HUES64 (cell line): ENCODE measurements around the gene JAM2.

Experiments
- H3K27ac ChIP-seq: 2 replicates; pipeline ENCODE4 v1.7.0; 2013; ENCODE audit warnings: low read depth, low read length, inconsistent platforms
- H3K27me3 ChIP-seq: 2 replicates; pipeline ENCODE4 v1.6.1; 2013; ENCODE audit warnings: mild to moderate bottlenecking, low read length; ENCODE audit not compliant: insufficient read depth
- H3K36me3 ChIP-seq: 2 replicates; pipeline ENCODE4 v1.6.1; 2013; ENCODE audit warnings: mild to moderate bottlenecking, low read length; ENCODE audit not compliant: insufficient read depth
- H3K4me1 ChIP-seq: 2 replicates; pipeline ENCODE4 v1.6.1; 2013; ENCODE audit warnings: mild to moderate bottlenecking, low read length, moderate library complexity; ENCODE audit not compliant: insufficient read depth
- H3K4me3 ChIP-seq: 2 replicates; pipeline ENCODE4 v1.5.1; 2013; ENCODE audit warnings: mild to moderate bottlenecking, low read length, moderate library complexity
- H3K9ac ChIP-seq: 2 replicates; pipeline ENCODE4 v1.6.1; 2013; ENCODE audit warnings: mild to moderate bottlenecking, low read depth, low read length
- H3K9me3 ChIP-seq: 2 replicates; pipeline ENCODE4 v1.6.1; 2013; ENCODE audit warnings: low read depth, low read length; ENCODE audit not compliant: insufficient read depth
- WGBS: fragments of 150-250, 120-280 bp; methylation state at CpG from one replicate; pipeline ENCODE4 v1.1.7; 2013; ENCODE audit warnings: missing lambda C conversion rate; 5-methylcytosine and 5-hydroxymethylcytosine counted together

The JAM2 gene

DNA sequence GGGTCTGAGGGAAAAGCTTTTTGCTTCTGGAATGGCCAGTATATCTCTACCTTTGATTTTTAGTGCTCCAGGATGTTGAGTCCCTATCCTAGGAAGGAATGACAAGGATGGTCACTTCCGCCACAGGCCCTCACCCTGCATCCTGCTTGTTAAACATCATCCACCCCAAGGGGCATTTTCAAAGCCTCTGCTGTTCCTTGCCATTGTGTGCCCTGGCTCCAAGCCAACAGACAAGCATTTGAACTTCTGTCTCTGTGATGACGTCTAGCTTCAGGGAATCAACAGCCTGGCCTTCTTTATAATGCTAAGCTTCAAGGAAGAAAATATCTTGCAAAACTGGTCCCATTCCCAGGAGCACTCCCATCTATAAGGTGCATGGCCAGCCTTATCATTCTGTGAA lies 12.3 kb upstream of the JAM2 start:
- Histone ChIP-seq H3K4me1 (no peaks in the 10 kb centered on the region), H3K36me3 (no peaks in the 10 kb centered on the region), H3K27ac (no peak overlapping the region), H3K27me3 (no peaks in the 10 kb centered on the region), H3K9me3 (no peaks in the 10 kb centered on the region), H3K9ac (no peak overlapping the region), H3K4me3 (no peak overlapping the region)
- 81% methylated on average over 2 of the region's 2 CpGs for WGBS

DNA sequence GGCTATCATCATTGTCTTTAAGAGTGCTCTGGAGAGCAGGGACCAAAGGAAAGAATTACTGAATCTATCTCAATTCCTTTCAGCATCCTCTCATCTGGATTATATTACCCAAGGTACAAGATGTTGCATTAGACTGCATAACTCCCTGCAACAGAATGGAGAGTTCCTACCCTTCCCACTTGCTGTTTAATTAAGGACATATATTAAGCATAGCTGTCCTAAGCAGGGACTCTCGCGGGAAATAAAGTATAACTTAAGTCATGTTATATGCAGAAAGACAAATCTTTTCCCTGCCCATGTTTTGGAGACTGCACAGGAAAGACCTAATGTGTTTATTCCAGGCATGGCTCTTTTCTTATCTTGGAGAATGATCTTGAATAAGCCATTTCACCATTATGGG lies 6.8 kb upstream of the JAM2 start:
- no peak overlapping the region for H3K4me3 ChIP-seq
- H3K36me3 ChIP-seq: no peaks in the 10 kb centered on the region
- no peak overlapping the region for H3K27ac ChIP-seq
- no peaks in the 10 kb centered on the region for H3K9me3 ChIP-seq
- H3K4me1 ChIP-seq: no peaks in the 10 kb centered on the region
- no peak overlapping the region for H3K9ac ChIP-seq
- 100% methylated on average over 2 of the region's 2 CpGs for WGBS
- no peaks in the 10 kb centered on the region for H3K27me3 ChIP-seq

DNA sequence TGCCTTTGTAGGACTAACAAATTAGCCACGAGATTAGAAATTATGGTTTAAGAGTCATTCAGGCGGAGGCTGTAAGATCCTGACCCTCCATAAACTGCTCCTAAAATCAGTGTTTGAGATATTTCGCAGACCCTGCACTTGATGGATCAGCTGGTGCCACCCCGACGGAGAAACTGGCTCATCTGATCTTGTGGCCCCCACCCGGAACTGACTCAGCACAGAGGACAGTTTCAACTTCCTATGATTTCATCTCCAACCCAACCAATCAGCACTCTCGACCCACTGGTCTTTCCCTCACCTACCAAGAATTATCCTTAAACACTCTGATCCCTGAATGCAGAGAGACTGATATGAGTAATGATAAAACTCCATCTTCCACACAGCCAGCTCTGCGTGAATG lies 3.7 kb upstream of the JAM2 start:
- Histone ChIP-seq H3K9me3 (no peaks in the 10 kb centered on the region), H3K4me3 (no peak overlapping the region), H3K4me1 (peaks cover 8% of the 10 kb centered on the region; the same call in 1 of the 2 replicates), H3K36me3 (no peaks in the 10 kb centered on the region), H3K27me3 (peaks cover 21% of the 10 kb centered on the region), H3K27ac (no peak overlapping the region), H3K9ac (no peak overlapping the region)
- WGBS: 82% methylated on average over 8 of the region's 8 CpGs

DNA sequence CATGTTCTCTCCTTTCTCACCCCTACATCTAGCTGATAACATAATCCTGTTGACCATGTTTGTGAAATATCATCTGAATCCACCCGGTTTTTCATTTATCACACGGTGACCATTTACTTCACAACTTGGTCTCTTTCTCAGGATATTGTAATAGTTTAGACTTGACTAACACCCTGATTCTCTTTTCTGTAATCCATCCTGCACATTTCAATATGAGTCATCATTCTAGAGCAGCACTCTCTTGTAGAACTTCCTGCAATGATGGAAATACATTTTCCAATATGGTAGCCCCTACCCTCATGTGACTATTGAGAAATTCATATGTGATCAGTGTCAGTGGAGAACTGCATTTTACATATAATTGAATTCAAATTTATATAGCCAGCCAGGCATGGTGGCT lies 2.3 kb upstream of the JAM2 start:
- H3K27me3 ChIP-seq: peaks cover 36% of the 10 kb centered on the region
- H3K36me3 ChIP-seq: no peaks in the 10 kb centered on the region
- no peaks in the 10 kb centered on the region for H3K9me3 ChIP-seq
- no peak overlapping the region for H3K4me3 ChIP-seq
- no peak overlapping the region for H3K9ac ChIP-seq
- H3K27ac ChIP-seq: no peak overlapping the region
- H3K4me1 ChIP-seq: peaks cover 8% of the 10 kb centered on the region; the same call in 1 of the 2 replicates
- WGBS: 88% methylated on average over 2 of the region's 2 CpGs

DNA sequence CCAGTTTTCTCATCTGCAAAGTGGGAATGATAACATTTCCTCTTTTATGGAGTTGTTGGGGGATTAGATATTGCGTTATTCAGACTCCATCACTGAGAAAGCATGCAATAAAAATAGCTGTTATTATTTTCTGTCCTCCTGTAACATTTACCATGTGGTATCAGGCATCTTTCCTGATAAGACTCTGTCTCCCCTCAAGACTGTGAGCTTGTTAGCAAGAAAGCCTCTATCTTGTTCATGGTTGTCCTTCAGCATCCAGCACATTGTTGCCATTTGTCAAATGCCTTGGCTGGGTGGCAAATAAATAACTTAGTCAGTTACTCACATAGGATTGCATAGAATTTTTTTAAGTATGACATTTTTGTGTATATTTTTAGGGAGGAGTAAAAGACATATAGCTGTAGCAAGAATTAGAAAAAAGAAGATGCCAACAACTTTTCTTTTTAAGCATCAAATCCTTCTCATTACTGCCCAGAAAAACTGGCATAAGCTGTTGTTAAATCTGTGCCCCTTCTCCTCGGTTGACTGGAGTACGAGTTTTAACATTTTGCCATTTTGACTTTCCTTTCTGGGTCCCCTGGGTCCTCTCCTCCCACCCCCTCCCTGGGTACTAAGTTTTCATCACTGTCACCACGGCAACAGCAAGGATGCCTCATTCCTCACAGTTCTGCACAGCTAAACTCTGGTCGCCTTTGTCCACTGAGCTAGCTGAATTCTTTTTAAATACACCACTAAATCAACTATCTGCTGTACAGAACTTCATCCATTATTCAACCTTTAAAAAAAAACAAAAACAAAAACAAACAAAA lies 1.0 kb upstream of the JAM2 start:
- no peak overlapping the region for H3K27ac ChIP-seq
- H3K4me3 ChIP-seq: peak overlapping the region; percentile 72
- no peak overlapping the region for H3K9ac ChIP-seq
- no peaks in the 10 kb centered on the region for H3K9me3 ChIP-seq
- peaks cover 8% of the 10 kb centered on the region; the same call in 1 of the 2 replicates for H3K4me1 ChIP-seq
- 56% methylated on average over 4 of the region's 5 CpGs for WGBS
- H3K27me3 ChIP-seq: peaks cover 36% of the 10 kb centered on the region
- H3K36me3 ChIP-seq: no peaks in the 10 kb centered on the region

DNA sequence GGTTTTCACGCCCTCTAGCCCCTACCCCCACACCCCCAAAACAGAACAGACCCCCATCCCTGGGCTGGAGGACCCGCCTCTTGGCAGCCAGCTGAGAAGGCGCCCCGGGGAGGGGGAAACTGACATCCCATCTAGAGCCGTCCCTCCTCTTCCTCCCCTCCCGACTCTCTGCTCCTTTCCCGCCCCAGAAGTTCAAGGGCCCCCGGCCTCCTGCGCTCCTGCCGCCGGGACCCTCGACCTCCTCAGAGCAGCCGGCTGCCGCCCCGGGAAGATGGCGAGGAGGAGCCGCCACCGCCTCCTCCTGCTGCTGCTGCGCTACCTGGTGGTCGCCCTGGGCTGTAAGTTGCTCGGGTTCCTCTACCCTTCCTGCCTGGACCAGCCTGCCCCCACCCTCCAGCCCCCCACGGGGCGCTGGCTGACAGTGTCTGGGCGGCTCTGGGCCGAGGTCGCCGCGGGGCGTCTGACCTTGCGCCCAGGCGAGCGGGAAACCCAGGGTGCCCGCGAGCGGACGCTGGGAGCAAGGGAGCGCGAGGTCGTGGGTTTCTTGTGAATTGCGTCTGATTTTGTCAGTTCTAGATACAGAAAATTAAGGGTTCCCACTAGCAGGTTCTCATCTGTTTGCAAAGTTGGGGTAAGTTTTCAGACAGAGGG lies 618 bp downstream of the JAM2 start:
- H3K9ac ChIP-seq: peak overlapping the region; percentile 59
- under 1% methylated on average over 40 of the region's 40 CpGs for WGBS
- H3K4me3 ChIP-seq: peak overlapping the region; percentile 72
- H3K27ac ChIP-seq: no peak overlapping the region
- peaks cover 36% of the 10 kb centered on the region for H3K27me3 ChIP-seq
- no peaks in the 10 kb centered on the region for H3K9me3 ChIP-seq
- H3K4me1 ChIP-seq: peaks cover 8% of the 10 kb centered on the region; the same call in 1 of the 2 replicates
- H3K36me3 ChIP-seq: no peaks in the 10 kb centered on the region

DNA sequence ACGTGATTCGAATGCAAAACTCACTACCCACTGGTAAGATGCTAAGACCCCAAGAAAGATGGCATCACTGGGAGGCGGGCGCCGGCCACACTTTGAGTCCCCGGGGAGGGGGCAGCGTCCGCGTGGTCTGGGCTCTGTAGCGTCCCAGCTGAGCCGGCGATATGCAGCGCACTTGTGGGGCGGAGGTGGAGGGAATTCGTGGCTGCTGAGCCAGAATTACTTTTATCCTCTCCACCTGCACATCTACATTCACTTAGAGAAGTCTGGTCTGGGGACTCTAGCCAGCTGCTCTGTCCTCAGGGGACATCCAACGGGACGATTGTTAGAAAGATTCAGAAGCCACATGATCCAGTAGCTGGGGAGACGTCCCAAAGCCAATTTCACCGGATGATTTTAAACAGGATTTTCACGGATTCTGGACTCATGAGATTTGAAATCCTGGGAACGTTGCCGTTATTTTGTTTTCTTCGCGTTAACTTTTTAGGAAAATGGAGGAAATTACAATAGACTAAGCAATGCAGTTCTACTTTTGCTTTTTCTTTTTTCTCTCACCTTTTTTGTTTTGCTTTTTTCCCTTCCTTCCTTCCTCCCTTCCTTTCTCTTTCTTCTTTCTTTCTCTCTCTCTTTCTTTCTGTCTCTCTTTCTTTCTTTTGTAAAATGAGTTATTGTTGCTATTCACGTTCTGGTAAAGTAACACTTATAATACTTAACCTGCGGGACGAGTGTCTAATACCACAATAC lies 1.3 kb downstream of the JAM2 start:
- WGBS: 6% methylated on average over 24 of the region's 27 CpGs
- no peaks in the 10 kb centered on the region for H3K36me3 ChIP-seq
- peaks cover 8% of the 10 kb centered on the region; the same call in 1 of the 2 replicates for H3K4me1 ChIP-seq
- peak overlapping the region; percentile 72 for H3K4me3 ChIP-seq
- H3K9me3 ChIP-seq: no peaks in the 10 kb centered on the region
- H3K27me3 ChIP-seq: peaks cover 36% of the 10 kb centered on the region
- peak overlapping the region; percentile 59 for H3K9ac ChIP-seq
- H3K27ac ChIP-seq: no peak overlapping the region

DNA sequence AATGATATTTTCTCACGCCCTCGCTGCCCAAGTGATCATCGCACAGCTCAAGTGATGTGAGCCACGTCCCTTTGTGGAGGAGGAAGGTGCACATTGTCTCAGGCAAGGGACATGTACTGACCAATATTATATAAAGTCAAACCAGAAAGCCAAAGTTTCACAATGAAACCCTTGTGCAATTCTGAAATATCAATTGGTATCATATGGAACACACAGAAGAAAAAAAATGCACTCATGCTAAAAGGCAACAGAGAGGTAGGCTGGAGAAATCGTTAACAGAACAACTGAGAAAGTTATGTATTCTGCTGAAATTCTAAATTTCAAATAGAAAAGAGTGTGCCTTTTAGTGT lies 1.9 kb downstream of the JAM2 start:
- no peak overlapping the region for H3K9ac ChIP-seq
- peaks cover 36% of the 10 kb centered on the region for H3K27me3 ChIP-seq
- peaks cover 8% of the 10 kb centered on the region; the same call in 1 of the 2 replicates for H3K4me1 ChIP-seq
- no peak overlapping the region for H3K27ac ChIP-seq
- H3K4me3 ChIP-seq: peak overlapping the region; percentile 72
- no peaks in the 10 kb centered on the region for H3K36me3 ChIP-seq
- H3K9me3 ChIP-seq: no peaks in the 10 kb centered on the region
- 48% methylated on average over 1 of the region's 5 CpGs for WGBS

DNA sequence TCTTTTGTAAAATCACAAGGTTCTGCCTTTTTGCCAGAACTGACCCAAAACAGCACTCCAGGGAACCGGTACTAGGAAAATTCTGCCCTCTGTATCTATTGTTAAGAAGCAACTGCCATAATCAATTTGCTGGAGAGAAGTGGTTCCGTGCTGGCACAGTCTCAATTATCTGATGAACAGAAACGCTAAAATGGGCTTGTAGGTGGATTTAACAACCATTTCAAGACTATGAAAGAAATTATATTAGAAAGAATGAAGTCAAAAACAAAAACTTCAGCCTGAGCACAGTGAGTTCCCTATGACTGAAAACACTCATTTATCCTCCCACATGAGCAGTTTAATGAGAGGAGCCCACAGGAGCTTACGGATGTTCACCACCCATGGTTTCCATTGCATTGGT lies 4.4 kb downstream of the JAM2 start:
- Histone ChIP-seq H3K36me3 (no peaks in the 10 kb centered on the region), H3K9me3 (no peaks in the 10 kb centered on the region), H3K27ac (no peak overlapping the region), H3K27me3 (peaks cover 26% of the 10 kb centered on the region), H3K9ac (no peak overlapping the region), H3K4me1 (peaks cover 4% of the 10 kb centered on the region; the same call in 1 of the 2 replicates), H3K4me3 (no peak overlapping the region)
- 90% methylated on average over 4 of the region's 4 CpGs for WGBS

DNA sequence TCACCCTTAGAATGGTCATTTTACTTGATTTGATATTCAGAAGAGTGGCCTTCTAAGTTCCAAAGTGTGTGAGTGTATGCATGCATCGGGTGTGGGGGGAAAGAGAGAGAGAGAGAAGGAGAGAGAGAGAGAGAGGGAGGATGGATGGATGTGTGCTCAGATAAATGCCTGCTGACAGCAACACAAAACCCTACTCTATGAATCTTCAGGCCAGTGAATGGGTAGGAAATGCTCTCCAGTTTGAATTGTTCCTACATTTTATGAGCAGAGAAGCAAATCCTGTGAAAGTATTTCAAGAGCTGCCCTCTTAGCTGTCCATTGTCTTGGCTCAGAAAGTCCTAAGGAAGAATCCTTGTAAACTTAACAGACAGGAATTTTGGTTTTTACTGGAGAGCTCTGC lies 7.4 kb downstream of the JAM2 start:
- Histone ChIP-seq H3K36me3 (no peaks in the 10 kb centered on the region), H3K4me3 (no peak overlapping the region), H3K4me1 (no peaks in the 10 kb centered on the region), H3K9ac (no peak overlapping the region), H3K27me3 (peaks cover 3% of the 10 kb centered on the region; the same call in 1 of the 2 replicates), H3K9me3 (no peaks in the 10 kb centered on the region), H3K27ac (no peak overlapping the region)
- 95% methylated on average over 1 of the region's 1 CpG for WGBS

DNA sequence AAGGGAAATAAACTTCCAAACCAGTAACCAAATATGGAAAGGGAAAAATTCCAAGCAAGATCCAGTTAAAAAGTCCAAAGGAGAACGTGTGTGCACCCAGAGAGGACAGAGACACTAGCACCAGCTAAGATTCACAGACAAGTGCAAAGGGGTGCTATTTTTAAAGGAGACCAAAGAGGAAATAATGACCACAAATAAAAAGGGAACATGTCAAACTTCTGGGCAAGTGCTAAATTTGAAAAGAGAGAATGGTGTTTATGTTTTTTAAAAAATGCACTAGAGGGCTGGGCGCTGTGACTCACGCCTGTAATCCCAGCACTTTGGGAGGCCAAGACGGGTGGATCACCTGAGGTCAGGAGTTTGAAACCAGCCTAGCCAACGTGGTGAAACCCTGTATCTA lies 8.6 kb downstream of the JAM2 start:
- no peak overlapping the region for H3K9ac ChIP-seq
- H3K36me3 ChIP-seq: no peaks in the 10 kb centered on the region
- no peaks in the 10 kb centered on the region for H3K27me3 ChIP-seq
- H3K4me1 ChIP-seq: no peaks in the 10 kb centered on the region
- H3K9me3 ChIP-seq: no peaks in the 10 kb centered on the region
- 91% methylated on average over 5 of the region's 5 CpGs for WGBS
- H3K4me3 ChIP-seq: no peak overlapping the region
- H3K27ac ChIP-seq: no peak overlapping the region
